Neural cell (in vitro differentiated cells): Measurements from ENCODE around the gene WTAP. TPM values are rescaled to one million over a fixed set of nuclear protein-coding genes. Genes with fewer than 3 reads are reported as not detected.

ENCODE experiments used
- H2AFZ ChIP-seq: fragments of 200-600, 300-800 bp; sonication (generic), shearing (Covaris generic); 2 replicates; pipeline ENCODE4 v1.6.0; 2014; ENCODE audit warnings: low read depth, mild to moderate bottlenecking, antibody characterized with exemption, low read length, moderate library complexity
- H3F3A ChIP-seq: fragments of 200-600 bp; shearing (Covaris generic); 2 replicates; pipeline ENCODE4 v1.6.1; 2016; ENCODE audit warnings: mild to moderate bottlenecking, moderate library complexity, mixed read lengths, antibody characterized with exemption, low read length; ENCODE audit not compliant: insufficient read depth, poor library complexity, severe bottlenecking
- H3K27ac ChIP-seq: fragments of 200-600, 300-800 bp; sonication (generic), shearing (Covaris generic); 2 replicates; pipeline ENCODE4 v1.5.1; 2014; ENCODE audit warnings: mild to moderate bottlenecking, low read length, moderate library complexity
- H3K27me3 ChIP-seq: fragments of 300-800, 200-600 bp; sonication (generic), shearing (Covaris generic); 2 replicates; pipeline ENCODE4 v1.6.0; 2014; ENCODE audit warnings: mild to moderate bottlenecking, low read depth, low read length, moderate library complexity; ENCODE audit not compliant: insufficient read depth
- H3K36me3 ChIP-seq: fragments of 300-800, 200-600 bp; sonication (generic), shearing (Covaris generic); 2 replicates; pipeline ENCODE4 v1.5.1; 2014; ENCODE audit warnings: mild to moderate bottlenecking, antibody characterized with exemption, low read length, moderate library complexity; ENCODE audit not compliant: insufficient read depth
- H3K4me2 ChIP-seq: fragments of 300-800, 200-600 bp; sonication (generic), shearing (Covaris generic); 2 replicates; pipeline ENCODE4 v1.6.0; 2014; ENCODE audit warnings: mild to moderate bottlenecking, low read length
- H3K4me3 ChIP-seq: fragments of 300-800, 200-600 bp; sonication (generic), shearing (Covaris generic); 2 replicates; pipeline ENCODE4 v1.5.1; 2014; ENCODE audit warnings: mild to moderate bottlenecking, low read length, moderate library complexity
- H3K79me2 ChIP-seq: fragments of 200-600 bp; shearing (Covaris generic); replicated peaks from 2 replicates; pipeline ENCODE4 v1.6.0; 2014; ENCODE audit warnings: mild to moderate bottlenecking, low read length, moderate library complexity; ENCODE audit not compliant: insufficient read depth
- H3K9ac ChIP-seq: fragments of 300-800, 200-600 bp; sonication (generic), shearing (Covaris generic); 2 replicates; pipeline ENCODE4 v1.6.1; 2016; ENCODE audit warnings: mild to moderate bottlenecking, low read length, mixed read lengths
- H3K9me2 ChIP-seq: fragments of 200-600 bp; shearing (Covaris generic); 2 replicates; pipeline ENCODE4 v1.6.1; 2016; ENCODE audit warnings: mild to moderate bottlenecking, low read length, mixed read lengths; ENCODE audit not compliant: insufficient read depth
- H3K9me3 ChIP-seq: fragments of 200-600, 300-800 bp; sonication (generic), shearing (Covaris generic); 2 replicates; pipeline ENCODE4 v1.6.1; 2016; ENCODE audit warnings: mild to moderate bottlenecking, mixed run types, low read length, moderate library complexity, mixed read lengths
- H4K20me1 ChIP-seq: fragments of 200-600 bp; shearing (Covaris generic); 2 replicates; pipeline ENCODE4 v1.6.1; 2016; ENCODE audit warnings: mild to moderate bottlenecking, mixed run types; ENCODE audit not compliant: insufficient read depth
- EP300 ChIP-seq: fragments of 450-650 bp; conservative IDR thresholded peaks from 2 replicates; pipeline ENCODE4 v1.6.1; 2014; ENCODE audit warnings: antibody characterized with exemption, mild to moderate bottlenecking, moderate library complexity; ENCODE audit not compliant: poor library complexity, severe bottlenecking
- EZH2 ChIP-seq: fragments of 200-600, 300-800 bp; shearing (Covaris generic), sonication (generic); IDR thresholded peaks from 2 replicates; pipeline ENCODE4 v1.6.1; 2014; ENCODE audit warnings: antibody characterized with exemption, low read length, borderline replicate concordance, mild to moderate bottlenecking; ENCODE audit not compliant: insufficient read depth, poor library complexity, severe bottlenecking
- MXI1 ChIP-seq: fragments of 450-650 bp; conservative IDR thresholded peaks from 2 replicates; pipeline ENCODE4 v1.6.1; 2014; ENCODE audit warnings: antibody characterized with exemption, mild to moderate bottlenecking; ENCODE audit not compliant: poor library complexity, severe bottlenecking
- POLR2AphosphoS5 ChIP-seq: IDR thresholded peaks from 2 replicates; pipeline ENCODE4 v1.6.1; 2012
- RAD21 ChIP-seq: fragments of 450-650 bp; conservative IDR thresholded peaks from 2 replicates; pipeline ENCODE4 v1.6.1; 2014; ENCODE audit warnings: antibody characterized with exemption, mild to moderate bottlenecking, moderate library complexity
- SMC3 ChIP-seq: fragments of 450-650 bp; conservative IDR thresholded peaks from 2 replicates; pipeline ENCODE4 v1.6.1; 2014; ENCODE audit warnings: antibody characterized with exemption, mild to moderate bottlenecking, moderate library complexity; ENCODE audit not compliant: poor library complexity
- TAF1 ChIP-seq: IDR thresholded peaks from 2 replicates; pipeline ENCODE4 v1.6.1; 2012; ENCODE audit warnings: low read depth
- polyA plus RNA-seq: library from polyadenylated mRNA; depleted of rRNA; stranded (reverse); fragments of >200 nt; gene quantifications from 2 replicates; pipeline ENCODE4 v1.2.3, GENCODE V29; 2014
- TF ChIP-seq, protein P1 (sequence below): IDR thresholded peaks from 2 replicates; pipeline ENCODE4 v1.6.1; 2012; ENCODE audit warnings: borderline replicate concordance
- TF ChIP-seq, protein P2 (sequence below): fragments of 450-650 bp; IDR thresholded peaks from 2 replicates; pipeline ENCODE4 v1.5.1; 2014; ENCODE audit warnings: antibody characterized with exemption, mild to moderate bottlenecking, moderate library complexity; ENCODE audit not compliant: poor library complexity, severe bottlenecking

WTAP gene
- polyA plus RNA-seq, 1 donor from 2014 or later = 94.1 TPM

DNA sequence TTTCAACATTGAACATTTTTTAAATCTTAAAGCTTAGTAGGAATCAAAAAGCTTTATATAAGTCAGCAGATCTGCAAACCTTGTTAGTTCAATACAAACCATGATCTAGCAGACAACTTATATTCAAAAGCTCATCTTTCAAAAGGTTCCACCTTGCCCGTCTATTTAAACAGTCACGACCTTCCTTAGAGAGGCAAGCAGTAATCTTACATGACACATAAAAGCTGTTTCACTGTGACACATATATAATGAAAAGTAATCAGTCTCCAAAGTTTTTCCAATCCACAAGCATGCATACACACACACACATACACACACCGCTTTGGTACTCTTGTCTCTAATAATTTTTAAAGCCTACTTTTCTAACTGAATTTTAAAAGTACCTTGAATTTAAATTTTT is 47.2 kb upstream of the WTAP start:
- no peaks in the 10 kb centered on the region for H3K79me2 ChIP-seq
- H3K4me2 ChIP-seq = no peak overlapping the region
- H3K27ac ChIP-seq = no peak overlapping the region
- H3K27me3 ChIP-seq = no peaks in the 10 kb centered on the region
- H3K9ac ChIP-seq = no peak overlapping the region
- H2AFZ ChIP-seq = no peak overlapping the region
- no peak overlapping the region for H3K4me3 ChIP-seq
- TF ChIP-seq SMC3 = no peak
- TF ChIP-seq EP300 = no peak
- TF ChIP-seq POLR2AphosphoS5 = no peak
- no peaks in the 10 kb centered on the region for H4K20me1 ChIP-seq
- no peaks in the 10 kb centered on the region for H3F3A ChIP-seq
- no peaks in the 10 kb centered on the region for H3K9me2 ChIP-seq
- H3K9me3 ChIP-seq = no peaks in the 10 kb centered on the region
- peaks cover 6% of the 10 kb centered on the region for H3K36me3 ChIP-seq

DNA sequence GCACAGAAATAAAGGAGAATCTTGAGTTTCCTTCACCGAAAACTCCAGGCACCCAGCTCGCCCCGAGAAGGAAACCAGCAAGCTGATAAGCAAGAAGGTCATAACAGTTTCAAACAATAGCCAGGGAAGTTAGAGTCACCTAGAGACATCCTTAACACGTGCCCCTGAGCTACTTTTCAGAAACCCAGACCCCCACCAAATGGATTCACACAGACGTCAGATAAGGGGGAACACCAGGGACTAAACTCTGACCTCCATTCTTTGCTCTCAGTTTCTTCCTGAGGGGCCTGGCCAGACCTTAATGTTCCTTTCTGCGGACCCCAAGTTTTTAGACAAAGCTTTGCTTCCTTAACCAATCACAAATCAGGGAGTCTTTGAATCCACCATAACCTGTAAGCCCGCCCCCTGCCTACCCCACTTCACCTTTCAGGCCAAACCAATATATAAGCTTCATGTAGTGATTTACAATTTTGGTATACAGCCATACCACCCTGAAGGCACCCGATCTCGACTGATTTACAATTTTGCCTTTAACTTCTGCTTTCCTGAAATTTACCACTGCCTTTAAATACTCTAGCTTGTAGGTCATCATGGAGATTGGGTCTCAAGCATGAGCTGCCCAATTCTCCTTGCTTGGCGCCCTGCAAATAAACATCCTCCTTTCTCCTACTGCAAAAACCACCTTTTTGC is 46.0 kb upstream of the WTAP start:
- H3K9ac ChIP-seq = no peak overlapping the region
- no peaks in the 10 kb centered on the region for H4K20me1 ChIP-seq
- no peaks in the 10 kb centered on the region for H3K9me2 ChIP-seq
- peaks cover 6% of the 10 kb centered on the region for H3K36me3 ChIP-seq
- no peaks in the 10 kb centered on the region for H3K9me3 ChIP-seq
- no peaks in the 10 kb centered on the region for H3F3A ChIP-seq
- H3K27me3 ChIP-seq = no peaks in the 10 kb centered on the region
- no peak overlapping the region for H3K27ac ChIP-seq
- H2AFZ ChIP-seq = no peak overlapping the region
- H3K4me3 ChIP-seq = no peak overlapping the region
- no peaks in the 10 kb centered on the region for H3K79me2 ChIP-seq
- no peak for TF ChIP-seq RAD21
- TF ChIP-seq, protein P1, sequence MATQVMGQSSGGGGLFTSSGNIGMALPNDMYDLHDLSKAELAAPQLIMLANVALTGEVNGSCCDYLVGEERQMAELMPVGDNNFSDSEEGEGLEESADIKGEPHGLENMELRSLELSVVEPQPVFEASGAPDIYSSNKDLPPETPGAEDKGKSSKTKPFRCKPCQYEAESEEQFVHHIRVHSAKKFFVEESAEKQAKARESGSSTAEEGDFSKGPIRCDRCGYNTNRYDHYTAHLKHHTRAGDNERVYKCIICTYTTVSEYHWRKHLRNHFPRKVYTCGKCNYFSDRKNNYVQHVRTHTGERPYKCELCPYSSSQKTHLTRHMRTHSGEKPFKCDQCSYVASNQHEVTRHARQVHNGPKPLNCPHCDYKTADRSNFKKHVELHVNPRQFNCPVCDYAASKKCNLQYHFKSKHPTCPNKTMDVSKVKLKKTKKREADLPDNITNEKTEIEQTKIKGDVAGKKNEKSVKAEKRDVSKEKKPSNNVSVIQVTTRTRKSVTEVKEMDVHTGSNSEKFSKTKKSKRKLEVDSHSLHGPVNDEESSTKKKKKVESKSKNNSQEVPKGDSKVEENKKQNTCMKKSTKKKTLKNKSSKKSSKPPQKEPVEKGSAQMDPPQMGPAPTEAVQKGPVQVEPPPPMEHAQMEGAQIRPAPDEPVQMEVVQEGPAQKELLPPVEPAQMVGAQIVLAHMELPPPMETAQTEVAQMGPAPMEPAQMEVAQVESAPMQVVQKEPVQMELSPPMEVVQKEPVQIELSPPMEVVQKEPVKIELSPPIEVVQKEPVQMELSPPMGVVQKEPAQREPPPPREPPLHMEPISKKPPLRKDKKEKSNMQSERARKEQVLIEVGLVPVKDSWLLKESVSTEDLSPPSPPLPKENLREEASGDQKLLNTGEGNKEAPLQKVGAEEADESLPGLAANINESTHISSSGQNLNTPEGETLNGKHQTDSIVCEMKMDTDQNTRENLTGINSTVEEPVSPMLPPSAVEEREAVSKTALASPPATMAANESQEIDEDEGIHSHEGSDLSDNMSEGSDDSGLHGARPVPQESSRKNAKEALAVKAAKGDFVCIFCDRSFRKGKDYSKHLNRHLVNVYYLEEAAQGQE = no peak
- TF ChIP-seq TAF1 = no peak
- no peak for TF ChIP-seq POLR2AphosphoS5
- no peak for TF ChIP-seq MXI1
- TF ChIP-seq, protein P2, sequence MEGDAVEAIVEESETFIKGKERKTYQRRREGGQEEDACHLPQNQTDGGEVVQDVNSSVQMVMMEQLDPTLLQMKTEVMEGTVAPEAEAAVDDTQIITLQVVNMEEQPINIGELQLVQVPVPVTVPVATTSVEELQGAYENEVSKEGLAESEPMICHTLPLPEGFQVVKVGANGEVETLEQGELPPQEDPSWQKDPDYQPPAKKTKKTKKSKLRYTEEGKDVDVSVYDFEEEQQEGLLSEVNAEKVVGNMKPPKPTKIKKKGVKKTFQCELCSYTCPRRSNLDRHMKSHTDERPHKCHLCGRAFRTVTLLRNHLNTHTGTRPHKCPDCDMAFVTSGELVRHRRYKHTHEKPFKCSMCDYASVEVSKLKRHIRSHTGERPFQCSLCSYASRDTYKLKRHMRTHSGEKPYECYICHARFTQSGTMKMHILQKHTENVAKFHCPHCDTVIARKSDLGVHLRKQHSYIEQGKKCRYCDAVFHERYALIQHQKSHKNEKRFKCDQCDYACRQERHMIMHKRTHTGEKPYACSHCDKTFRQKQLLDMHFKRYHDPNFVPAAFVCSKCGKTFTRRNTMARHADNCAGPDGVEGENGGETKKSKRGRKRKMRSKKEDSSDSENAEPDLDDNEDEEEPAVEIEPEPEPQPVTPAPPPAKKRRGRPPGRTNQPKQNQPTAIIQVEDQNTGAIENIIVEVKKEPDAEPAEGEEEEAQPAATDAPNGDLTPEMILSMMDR = no peak
- TF ChIP-seq EP300 = no peak
- no peak for TF ChIP-seq EZH2
- TF ChIP-seq SMC3 = no peak
- H3K4me2 ChIP-seq = no peak overlapping the region
